ENCODE measurements around the gene CCL18.
"Not testable (repeated sequence)": the region's sequence is repeated elsewhere in the genome, so short reads cannot be mapped to it uniquely, and the experiment has no call there.

Gene CCL18

GRCh38 chr17:36071751-36072150 is 7.7 kb downstream of the CCL18 start:
- no peak for DNase-seq (ENCODE audit: low spot score)

DNA sequence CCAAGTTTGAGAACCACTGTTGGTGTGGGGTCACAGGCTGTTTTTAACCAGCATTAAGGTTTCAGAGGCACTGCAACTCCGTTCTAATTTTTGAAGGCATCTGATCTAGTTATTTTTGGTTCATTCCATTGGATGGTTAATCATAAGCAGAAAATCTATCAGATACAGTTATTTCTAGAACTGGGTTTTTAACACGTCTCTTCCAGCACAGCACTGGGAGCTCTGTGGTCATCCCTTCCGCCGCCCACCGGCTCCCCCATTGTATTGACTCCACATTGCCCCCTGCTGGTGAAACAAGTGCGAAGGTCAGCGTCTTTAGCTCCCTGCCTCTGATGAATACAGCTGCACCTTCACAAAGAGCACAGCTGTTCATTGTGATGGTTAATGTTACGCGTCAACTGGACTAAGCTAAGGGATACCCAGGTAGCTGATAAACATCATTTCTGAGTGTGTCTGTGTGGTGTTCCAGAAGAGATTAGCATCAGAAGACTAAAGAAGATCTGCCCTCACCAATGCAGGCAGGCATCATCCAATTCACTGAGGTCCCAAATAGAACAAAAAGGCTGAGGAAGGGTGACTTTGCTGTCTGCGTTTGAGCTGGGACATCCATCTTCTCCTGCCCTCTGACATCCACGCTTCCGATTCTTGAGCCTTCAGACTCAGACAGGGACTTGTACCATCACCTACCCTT is 8.5 kb downstream of the CCL18 start:
- peak; percentile 48 for DNase-seq (ENCODE audit: low spot score)

DNA sequence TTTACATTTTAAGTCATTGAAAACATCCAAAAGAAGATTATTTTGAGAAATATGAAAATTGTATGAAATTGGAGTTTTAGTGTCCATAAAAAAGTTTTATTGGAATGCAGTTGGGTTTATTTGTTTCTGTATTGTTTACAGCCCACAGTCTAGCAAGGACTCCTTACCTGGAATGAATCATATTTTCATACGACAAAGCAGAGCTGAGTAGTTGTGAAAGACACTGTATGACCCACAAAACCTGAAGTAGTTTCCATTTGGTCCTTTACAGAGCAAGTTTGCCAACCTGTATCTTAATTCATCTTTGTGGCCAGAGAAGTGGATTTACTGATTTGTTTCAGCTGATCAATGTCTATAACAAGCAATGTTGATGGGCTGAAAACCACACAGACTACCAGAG is 10.3 kb downstream of the CCL18 start:
- DNase-seq (ENCODE audit: low spot score), result no peak

DNA sequence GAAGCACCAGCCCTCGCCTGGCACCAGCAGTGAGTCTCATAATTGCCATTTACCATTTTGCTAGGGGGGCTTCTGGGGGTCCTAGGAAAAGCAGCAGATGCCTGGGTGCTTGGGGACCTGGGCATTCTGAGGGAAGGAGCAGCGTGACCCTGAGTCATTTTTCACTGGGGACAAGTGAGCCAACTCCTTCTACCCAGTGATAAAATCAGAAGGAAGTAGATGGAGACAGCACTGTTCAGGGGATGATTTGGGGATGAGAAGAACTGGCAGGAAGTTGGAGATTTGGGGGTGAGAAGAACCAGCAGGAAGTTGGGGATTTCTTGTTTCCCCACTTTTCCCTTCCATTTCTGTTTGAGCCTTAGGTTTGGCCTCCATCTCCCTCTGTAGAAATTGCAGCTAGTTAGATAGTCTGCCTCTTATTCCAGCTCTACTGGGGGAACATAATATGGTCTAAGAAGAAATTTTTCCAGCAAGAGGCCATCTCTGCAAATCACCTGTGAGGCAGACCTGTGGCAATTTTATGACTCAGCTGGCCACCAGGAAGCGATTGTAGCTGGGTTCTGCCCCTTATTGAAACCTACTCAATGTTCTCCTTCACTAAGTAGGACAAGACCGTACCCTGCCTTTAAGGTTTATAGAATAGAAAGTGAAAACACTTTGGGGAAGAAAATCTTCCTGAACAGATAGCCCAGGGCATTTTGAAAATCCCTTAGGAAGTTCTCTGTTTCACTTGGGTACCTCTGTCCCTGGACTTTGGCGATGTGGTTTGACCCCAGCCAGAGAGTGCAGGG is 17.8 kb downstream of the CCL18 start:
- not testable (repeated sequence) for DNase-seq (ENCODE audit: low spot score)

- DNase-seq (ENCODE audit: low spot score), result peak; percentile 52
Observed at GRCh38 chr17:36082482-36083120, 18.5 kb downstream of the CCL18 start.

DNA sequence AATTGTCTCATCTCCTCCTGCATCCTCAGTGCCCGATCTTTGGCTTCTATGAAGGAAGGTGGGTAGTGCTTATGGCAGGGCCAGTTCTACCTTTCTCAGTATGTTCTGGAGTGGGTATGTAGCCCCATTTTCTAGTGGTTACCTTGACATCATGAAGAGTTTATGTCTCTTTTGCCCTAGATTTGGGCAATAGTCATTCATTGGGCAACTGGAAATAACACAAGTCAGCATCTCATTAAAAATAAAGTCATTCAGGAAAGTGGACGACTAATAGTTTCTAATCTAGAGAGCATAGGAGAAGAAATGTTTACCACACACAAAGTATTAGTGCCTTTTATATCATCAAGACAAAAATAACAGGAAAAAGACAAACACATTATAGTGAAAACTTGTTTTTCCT is 19.6 kb downstream of the CCL18 start:
- not testable (repeated sequence) for DNase-seq (ENCODE audit: low spot score)

DNA sequence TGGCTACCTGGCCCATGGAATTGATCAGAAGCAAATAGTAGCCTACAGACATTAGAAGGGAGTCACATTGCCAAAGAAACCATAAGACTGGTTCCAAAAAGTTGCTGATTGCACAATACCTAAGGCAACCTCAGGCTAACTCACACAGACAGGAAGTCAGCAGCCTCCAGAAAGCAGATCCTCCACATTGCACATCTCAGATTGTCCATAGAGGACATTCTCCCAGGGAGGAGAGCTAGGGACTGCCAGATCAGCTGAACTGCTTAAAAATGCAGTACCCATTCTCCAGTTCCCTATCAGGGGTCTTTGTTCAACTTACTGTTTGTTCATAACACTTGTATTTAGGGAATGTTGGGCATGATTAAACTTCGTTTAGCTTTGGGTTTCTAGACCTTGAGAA is 21.7 kb downstream of the CCL18 start:
- DNase-seq (ENCODE audit: low spot score), result no peak

DNA sequence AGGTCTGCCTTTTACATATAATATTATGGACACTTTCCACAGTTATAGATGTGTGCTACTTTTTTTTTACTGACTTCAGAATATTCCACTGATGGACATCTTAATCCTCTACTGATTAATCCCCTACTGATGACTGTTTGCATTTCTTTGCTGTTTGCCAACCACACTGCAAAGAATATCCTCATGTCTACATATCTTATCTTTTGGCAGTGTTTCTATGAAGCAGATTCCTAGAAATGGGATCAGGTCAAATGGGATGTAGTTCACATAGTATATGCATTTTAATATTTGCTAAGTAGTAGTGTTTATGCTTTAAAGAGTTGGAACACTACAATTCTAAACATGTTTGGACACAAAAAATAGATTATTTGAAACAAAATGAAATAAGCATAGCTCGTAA is 22.7 kb downstream of the CCL18 start:
- DNase-seq (ENCODE audit: low spot score), result no peak

DNA sequence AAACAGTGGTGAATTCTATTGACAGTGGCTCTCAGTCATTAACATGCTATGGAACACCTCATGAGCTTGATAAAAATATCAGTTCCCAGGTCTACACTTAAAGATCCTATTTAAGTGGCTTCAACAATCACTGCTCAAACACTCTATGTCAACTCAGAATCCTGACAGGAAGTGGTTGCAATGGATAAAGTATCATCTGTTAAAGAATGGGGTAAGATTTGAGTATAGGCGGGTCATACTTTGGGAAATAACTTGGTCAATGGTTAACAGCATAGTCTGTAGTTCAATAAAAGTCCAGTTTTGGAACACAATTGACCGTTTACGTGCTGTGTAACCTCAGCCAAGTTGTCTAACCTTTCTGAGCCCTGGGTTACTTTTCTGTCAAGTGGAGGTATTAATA is 23.4 kb downstream of the CCL18 start:
- DNase-seq (ENCODE audit: low spot score), result not testable (repeated sequence)

GRCh38 chr17:36087897-36088572 is 24.0 kb downstream of the CCL18 start:
- not testable (repeated sequence) for DNase-seq (ENCODE audit: low spot score)

DNA sequence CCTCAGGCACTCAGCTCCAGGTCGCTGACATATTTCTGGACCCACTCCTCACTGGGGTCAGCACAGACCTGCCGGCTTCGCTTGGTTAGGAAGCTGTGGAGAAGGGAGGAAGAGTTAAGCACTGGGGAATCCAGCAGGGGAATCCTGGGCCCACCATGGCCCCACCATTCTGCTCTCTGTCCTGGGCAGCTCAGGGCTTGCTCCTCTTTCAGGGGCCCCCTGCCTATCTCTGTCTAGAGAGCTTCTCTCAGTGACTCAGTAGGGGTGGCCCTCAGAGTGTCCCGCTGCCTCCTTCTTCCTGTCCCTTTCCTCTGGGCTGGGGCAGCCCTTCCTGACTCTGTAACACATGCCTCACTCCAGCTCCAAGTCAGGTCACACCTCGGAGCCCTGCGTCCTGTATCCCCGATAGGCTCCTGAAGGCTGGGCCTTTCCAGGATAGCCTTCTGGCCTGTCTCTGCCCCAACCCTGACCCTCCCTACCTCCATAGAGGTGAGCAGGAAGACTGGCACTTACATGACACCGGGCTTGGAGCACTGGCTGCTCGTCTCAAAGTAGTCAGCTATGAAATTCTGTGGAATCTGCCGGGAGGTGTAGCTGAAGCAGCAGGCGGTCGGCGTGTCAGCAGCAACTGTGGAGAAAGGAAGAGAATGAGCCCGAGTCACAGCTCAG is 24.7 kb downstream of the CCL18 start:
- no peak for DNase-seq (ENCODE audit: low spot score)

- no peak for DNase-seq (ENCODE audit: low spot score)
Observed at GRCh38 chr17:36089339-36089865, 25.3 kb downstream of the CCL18 start.

GRCh38 chr17:36089888-36090836 is 26.1 kb downstream of the CCL18 start, which contains the start of gene CCL3:
CCL3 (minus strand) TSS chr17:36090143; CDS start chr17:36090058, 85 bp downstream.
- no peak for DNase-seq (ENCODE audit: low spot score)

- DNase-seq (ENCODE audit: low spot score), result no peak
Observed at GRCh38 chr17:36092230-36092629, 28.2 kb downstream of the CCL18 start.

DNA sequence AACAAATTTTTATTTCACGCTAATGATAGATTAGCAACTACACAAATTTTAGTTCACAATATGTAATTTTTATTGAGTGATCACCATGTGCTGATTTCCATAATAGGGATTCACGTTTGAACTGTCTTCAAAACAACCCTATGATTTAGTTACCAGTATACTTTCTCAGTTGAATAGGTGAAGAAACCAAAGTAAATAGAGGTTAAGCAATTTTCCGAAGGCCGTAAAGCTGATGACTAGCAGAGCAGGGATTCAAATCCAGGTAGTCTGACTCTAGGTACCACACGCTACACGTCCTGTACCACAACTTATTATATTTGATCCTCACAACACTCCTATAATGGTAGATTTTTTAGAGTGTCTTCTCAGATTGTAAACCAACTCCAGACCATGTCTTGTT is 28.6 kb downstream of the CCL18 start:
- DNase-seq (ENCODE audit: low spot score), result not testable (repeated sequence)

GRCh38 chr17:36094232-36094631 is 30.2 kb downstream of the CCL18 start:
- no peak for DNase-seq (ENCODE audit: low spot score)

DNA sequence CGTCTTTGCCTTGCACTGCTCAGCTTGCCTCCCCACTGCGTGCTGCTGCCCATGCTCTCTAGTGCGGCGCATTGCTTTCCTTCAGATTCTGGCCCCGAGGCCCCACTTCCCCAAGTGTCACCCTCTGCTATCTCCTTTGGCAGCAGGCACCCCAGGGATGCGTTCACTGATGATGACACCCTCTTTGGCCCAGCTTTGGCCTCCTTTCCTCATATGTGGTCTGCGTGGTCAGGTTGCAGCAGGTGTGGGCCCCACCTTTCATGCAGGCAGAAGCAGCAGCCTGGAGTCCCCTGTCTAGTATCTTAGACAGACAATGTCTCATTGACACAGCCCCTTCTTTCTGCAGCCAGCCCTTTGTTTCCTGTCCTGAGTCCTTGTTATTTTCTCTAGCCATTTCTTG is 30.7 kb downstream of the CCL18 start:
- no peak for DNase-seq (ENCODE audit: low spot score)

- no peak for DNase-seq (ENCODE audit: low spot score)
Observed at GRCh38 chr17:36095992-36096391, 31.9 kb downstream of the CCL18 start.

- DNase-seq (ENCODE audit: low spot score), result not testable (repeated sequence)
Observed at GRCh38 chr17:36099004-36099403, 34.9 kb downstream of the CCL18 start.

DNA sequence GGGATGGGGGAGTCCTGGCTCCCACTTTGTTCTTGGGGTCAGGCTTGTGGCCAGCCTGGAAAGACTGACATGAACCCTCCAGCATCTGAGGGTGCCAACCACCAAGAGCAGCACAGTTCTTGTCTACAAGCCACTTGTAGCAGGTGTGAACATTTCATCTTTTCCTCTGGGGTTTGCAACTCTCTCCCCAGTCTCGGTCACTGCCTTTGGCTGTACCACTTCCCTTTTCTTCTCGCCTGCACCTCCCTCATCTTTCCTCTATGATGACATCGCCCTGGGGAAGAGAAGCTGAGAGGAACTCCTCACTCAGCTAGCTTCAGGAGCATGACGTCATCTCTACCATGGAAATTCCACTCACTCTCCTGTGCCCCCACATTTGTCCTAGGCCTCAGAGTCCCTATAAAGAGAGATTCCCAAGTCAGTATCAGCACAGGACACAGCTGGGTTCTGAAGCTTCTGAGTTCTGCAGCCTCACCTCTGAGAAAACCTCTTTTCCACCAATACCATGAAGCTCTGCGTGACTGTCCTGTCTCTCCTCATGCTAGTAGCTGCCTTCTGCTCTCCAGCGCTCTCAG is 39.4 kb downstream of the CCL18 start, which contains the start of gene CCL4:
TSS of gene CCL4 (plus strand) at position 427 of the 575 bp plus-strand sequence. CDS start at position 506, 79 bp downstream.
- DNase-seq (ENCODE audit: low spot score), result not testable (repeated sequence)
